ENCODE results near the gene CLDN18.

- TF ChIP-seq POLR2A (IDR thresholded peaks at IDR 0.05; ENCODE audit: control extremely low read depth in 1 of 2, low read depth in 2 of 2, low read length in 2 of 2) (no peak), EZH2 (IDR thresholded peaks at IDR 0.05; ENCODE audit: low read depth, low read length, severe bottlenecking) (no peak), RAD21 (IDR thresholded peaks at IDR 0.05 in 1 of 2, conservative IDR thresholded peaks at IDR 0.05 in 1 of 2; ENCODE audit: low read depth in 2 of 2, low read length in 2 of 2) (no peak), POLR2AphosphoS5 (IDR thresholded peaks at IDR 0.05; ENCODE audit: low read depth, low read length) (no peak), USF2 (IDR thresholded peaks at IDR 0.05; ENCODE audit: low read length) (no peak), YY1 (IDR thresholded peaks at IDR 0.05; ENCODE audit: low read depth, low read length) (no peak), ASH2L (IDR thresholded peaks at IDR 0.05; ENCODE audit: low read length) (no peak), SUZ12 (IDR thresholded peaks at IDR 0.05; ENCODE audit: low read length) (no peak)
- TF ChIP-seq, protein P1, sequence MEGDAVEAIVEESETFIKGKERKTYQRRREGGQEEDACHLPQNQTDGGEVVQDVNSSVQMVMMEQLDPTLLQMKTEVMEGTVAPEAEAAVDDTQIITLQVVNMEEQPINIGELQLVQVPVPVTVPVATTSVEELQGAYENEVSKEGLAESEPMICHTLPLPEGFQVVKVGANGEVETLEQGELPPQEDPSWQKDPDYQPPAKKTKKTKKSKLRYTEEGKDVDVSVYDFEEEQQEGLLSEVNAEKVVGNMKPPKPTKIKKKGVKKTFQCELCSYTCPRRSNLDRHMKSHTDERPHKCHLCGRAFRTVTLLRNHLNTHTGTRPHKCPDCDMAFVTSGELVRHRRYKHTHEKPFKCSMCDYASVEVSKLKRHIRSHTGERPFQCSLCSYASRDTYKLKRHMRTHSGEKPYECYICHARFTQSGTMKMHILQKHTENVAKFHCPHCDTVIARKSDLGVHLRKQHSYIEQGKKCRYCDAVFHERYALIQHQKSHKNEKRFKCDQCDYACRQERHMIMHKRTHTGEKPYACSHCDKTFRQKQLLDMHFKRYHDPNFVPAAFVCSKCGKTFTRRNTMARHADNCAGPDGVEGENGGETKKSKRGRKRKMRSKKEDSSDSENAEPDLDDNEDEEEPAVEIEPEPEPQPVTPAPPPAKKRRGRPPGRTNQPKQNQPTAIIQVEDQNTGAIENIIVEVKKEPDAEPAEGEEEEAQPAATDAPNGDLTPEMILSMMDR (IDR thresholded peaks at IDR 0.05; ENCODE audit: control extremely low read depth in 1 of 3, insufficient read depth in 1 of 3, low read depth in 1 of 3, low read length in 3 of 3), result no peak
- TF ChIP-seq, protein P2, sequence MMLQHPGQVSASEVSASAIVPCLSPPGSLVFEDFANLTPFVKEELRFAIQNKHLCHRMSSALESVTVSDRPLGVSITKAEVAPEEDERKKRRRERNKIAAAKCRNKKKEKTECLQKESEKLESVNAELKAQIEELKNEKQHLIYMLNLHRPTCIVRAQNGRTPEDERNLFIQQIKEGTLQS (IDR thresholded peaks at IDR 0.05; ENCODE audit: insufficient read depth, low read depth, low read length), result no peak
- TF ChIP-seq, protein P3, sequence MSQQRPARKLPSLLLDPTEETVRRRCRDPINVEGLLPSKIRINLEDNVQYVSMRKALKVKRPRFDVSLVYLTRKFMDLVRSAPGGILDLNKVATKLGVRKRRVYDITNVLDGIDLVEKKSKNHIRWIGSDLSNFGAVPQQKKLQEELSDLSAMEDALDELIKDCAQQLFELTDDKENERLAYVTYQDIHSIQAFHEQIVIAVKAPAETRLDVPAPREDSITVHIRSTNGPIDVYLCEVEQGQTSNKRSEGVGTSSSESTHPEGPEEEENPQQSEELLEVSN (IDR thresholded peaks at IDR 0.05), result no peak
Observed at GRCh38 chr3:138005627-138006026, 4.3 kb upstream of the CLDN18 start.
